OCI-M1 (cell line): ENCODE data around the gene HBP1.
"Not testable (repeated sequence)": the region's sequence is repeated elsewhere in the genome, so short reads cannot be mapped to it uniquely, and the experiment has no call there.

Experiments
- DNase-seq: peaks from one replicate; lab custom pipeline; 2025; lab: John Stamatoyannopoulos, UW

The HBP1 gene

GRCh38 chr7:107181172-107181571, 12.4 kb downstream of the HBP1 start:
- DNase-seq, result no peak

GRCh38 chr7:107185716-107186115, 16.9 kb downstream of the HBP1 start:
- DNase-seq, result no peak

- DNase-seq, result no peak
Measured at GRCh38 chr7:107186240-107186639, 17.4 kb downstream of the HBP1 start.

- no peak for DNase-seq
Measured at GRCh38 chr7:107187774-107188173, 19.0 kb downstream of the HBP1 start.

- DNase-seq, result no peak
Measured at GRCh38 chr7:107190090-107190489, 21.3 kb downstream of the HBP1 start.

DNA sequence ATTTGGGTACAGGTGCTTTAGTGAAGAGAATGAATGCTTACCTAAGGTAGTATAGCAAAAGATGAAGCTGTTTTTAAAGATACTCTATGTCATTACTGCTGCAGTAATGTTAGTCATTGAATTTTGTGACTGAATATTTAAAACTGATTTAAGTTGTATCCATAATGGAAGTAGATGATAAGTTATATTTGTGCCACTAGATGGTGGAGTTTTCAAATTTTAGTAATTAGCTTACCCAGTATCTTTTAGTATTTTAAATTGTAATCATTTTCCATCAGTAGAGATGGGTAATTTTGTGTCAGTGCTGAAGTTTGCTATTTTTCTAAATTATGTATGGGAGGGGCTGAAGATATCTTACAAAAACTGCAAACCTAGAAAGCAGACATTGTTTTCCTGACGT, 25.2 kb downstream of the HBP1 start:
- peak; percentile 3 for DNase-seq

GRCh38 chr7:107196834-107197610, 28.2 kb downstream of the HBP1 start:
- DNase-seq, result no peak

DNA sequence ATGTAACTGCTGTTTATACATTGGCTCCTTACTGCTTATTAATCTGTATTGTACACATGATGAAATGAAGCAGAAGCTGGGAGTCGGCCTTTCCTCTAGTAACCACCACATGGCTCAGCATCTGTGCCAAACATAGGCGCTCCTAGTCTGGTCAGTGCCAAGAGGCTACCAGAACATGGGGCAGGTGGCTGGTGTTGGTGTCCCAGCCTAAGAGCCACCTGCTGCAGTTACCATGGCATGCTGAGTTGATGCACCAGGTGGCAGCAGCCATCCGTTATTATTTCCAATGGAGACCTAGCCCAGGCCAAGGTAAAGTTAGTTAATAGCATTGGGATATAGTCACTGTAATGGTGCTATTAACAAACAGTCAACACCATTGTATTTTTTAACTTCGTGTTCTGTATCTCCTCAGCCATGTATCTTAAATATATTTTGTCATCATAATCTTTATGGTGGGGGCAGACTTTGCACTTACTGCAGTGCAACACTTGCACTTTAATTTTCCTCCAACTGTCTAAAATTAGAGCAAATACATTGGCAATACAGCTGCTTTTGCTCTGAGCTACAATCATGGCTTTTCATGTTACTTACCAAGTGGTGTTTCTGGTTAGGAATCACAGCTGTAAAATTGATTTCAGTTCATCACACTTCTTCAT, 33.1 kb downstream of the HBP1 start:
- DNase-seq, result peak; percentile 6

GRCh38 chr7:107203607-107204006, 34.8 kb downstream of the HBP1 start:
- DNase-seq, result no peak

DNA sequence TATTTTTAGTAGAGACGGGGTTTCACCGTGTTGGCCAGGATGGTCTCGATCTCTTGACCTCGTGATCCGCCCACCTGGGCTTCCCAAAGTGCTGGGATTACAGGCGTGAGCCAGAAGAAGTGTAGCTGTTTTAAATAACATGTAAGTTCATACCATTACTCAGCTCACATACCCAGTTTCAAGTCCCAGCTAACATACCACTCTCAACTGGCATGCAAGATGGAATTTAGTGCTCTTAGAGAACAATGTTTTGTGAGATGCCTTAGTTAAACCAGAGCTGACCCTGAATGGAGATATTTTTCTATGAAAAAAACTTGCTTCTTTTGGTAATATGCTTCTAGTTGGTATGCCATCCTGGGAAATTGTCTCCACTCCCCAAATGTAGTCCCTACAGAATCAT, 37.3 kb downstream of the HBP1 start:
- DNase-seq, result no peak

- DNase-seq, result no peak
Measured at GRCh38 chr7:107206706-107207105, 37.9 kb downstream of the HBP1 start.

GRCh38 chr7:107207459-107207858, 38.7 kb downstream of the HBP1 start:
- no peak for DNase-seq

GRCh38 chr7:107208024-107208521, 39.3 kb downstream of the HBP1 start:
- DNase-seq, result no peak

DNA sequence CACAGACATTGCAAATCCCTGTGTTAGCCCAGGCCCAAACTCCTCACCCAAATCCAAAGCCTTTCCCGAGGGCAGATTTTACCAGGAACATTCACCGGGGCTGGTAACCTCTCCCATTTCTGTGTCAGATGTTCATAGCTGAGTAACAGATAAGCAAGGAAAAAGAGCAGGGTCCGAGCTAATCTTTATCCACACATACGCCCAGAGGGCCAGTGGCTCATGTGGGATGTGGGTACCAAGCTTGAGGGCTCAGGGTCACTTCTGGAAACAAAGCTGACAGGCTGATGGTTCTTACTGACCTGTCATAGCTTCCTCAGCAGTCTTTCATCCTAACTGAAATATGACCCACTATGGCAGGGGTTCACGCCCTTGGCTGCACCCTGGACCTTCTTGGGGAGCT, 39.8 kb downstream of the HBP1 start:
- DNase-seq, result no peak

GRCh38 chr7:107209565-107209964, 40.8 kb downstream of the HBP1 start:
- no peak for DNase-seq

- DNase-seq, result no peak
Measured at GRCh38 chr7:107210400-107210799, 41.6 kb downstream of the HBP1 start.

DNA sequence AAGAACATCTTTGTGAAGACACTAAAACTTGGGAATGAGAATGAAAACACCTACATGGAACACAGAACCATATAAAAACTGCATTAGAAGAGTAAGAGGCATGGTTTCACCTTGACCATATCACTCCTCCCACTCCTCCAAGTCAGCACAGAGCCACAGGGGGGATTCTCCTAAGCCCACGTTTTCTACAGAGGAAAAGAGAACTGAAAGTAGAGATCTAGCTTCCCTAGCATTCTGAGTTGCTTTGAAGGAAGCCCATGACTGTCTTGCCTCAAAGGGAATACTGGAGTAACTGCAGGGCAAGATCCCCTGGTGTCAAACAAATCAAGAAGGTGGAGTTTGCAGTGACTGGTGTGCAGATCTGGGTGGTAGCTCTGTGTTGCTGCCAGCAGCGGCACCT, 43.9 kb downstream of the HBP1 start:
- no peak for DNase-seq

- no peak for DNase-seq
Measured at GRCh38 chr7:107213193-107213788, 44.5 kb downstream of the HBP1 start.

DNA sequence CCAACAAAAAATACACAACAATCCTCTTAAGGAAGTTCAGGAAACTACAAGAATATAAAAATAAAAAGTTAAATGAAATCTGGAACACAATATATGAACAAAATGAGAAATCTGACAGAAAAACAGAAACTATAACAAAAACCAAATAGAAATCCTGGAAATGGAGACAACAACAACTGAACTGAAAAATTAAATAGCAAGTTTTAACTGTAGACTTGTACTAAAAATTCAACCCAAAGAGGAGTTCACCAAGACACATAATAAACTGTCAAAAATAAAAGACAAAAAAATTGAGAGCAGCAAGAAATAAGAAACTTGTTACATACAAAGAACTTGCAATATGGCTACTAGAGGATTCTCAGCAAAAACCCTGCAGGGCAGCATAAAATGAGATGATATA, 45.1 kb downstream of the HBP1 start:
- DNase-seq, result no peak

- DNase-seq, result no peak
Measured at GRCh38 chr7:107219563-107220244, 50.9 kb downstream of the HBP1 start.

- no peak for DNase-seq
Measured at GRCh38 chr7:107220356-107220755, 51.6 kb downstream of the HBP1 start.

- DNase-seq, result not testable (repeated sequence)
Measured at GRCh38 chr7:107220806-107221205, 52.0 kb downstream of the HBP1 start.
